Transverse colon (tissue), 4 donors: Measurements from ENCODE around the gene MAPKAPK2.
"Not testable (repeated sequence)": the region's sequence is repeated elsewhere in the genome, so short reads cannot be mapped to it uniquely, and the experiment has no call there.

Source experiments
- POLR2AphosphoS5 ChIP-seq, 3 donors: sonication (generic); formaldehyde crosslinking; IDR thresholded peaks; one replicate each; pipeline ENCODE4 v1.6.1; 2016; ENCODE audit warnings: antibody characterized with exemption in 3 of 3
- TF ChIP-seq, protein P1 (sequence below), 5 experiments: fragments of 200-600 bp in 3 of 5; fragments of 450-650 bp in 2 of 5; sonication (generic) in 3 of 5; IDR thresholded peaks; 1 replicate in 2 of 5; 2 replicates in 3 of 5; pipeline ENCODE4 v1.5.1; 2016 to 2017; ENCODE audit warnings: antibody characterized with exemption in 5 of 5, inconsistent platforms in 3 of 5, mild to moderate bottlenecking in 2 of 5, moderate library complexity in 1 of 5

DNA sequence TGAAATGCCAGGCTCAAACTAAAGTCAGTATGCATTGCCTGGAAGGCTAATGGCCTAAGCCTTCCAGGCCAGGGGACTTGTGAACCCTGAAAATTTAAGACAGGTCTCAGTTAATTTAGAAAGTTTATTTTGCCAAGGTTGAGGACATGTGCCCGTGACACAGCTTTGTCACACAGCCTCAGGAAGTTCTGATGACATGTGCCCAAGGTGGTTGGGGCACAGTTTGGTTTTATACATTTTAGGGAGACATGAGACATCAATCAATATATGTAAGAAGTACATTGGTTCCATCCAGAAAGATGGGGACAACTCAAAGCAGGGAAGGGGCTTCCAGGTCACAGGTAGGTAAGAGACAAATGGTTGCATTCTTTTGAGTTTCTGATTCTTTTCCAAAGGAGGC is 81.1 kb downstream of the MAPKAPK2 start:
- TF ChIP-seq, protein P1, sequence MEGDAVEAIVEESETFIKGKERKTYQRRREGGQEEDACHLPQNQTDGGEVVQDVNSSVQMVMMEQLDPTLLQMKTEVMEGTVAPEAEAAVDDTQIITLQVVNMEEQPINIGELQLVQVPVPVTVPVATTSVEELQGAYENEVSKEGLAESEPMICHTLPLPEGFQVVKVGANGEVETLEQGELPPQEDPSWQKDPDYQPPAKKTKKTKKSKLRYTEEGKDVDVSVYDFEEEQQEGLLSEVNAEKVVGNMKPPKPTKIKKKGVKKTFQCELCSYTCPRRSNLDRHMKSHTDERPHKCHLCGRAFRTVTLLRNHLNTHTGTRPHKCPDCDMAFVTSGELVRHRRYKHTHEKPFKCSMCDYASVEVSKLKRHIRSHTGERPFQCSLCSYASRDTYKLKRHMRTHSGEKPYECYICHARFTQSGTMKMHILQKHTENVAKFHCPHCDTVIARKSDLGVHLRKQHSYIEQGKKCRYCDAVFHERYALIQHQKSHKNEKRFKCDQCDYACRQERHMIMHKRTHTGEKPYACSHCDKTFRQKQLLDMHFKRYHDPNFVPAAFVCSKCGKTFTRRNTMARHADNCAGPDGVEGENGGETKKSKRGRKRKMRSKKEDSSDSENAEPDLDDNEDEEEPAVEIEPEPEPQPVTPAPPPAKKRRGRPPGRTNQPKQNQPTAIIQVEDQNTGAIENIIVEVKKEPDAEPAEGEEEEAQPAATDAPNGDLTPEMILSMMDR (IDR thresholded peaks at IDR 0.05), result not testable (repeated sequence)
- TF ChIP-seq POLR2AphosphoS5 (IDR thresholded peaks at IDR 0.05), result not testable (repeated sequence)
